ENCODE data around the gene LYST.
"Not testable (repeated sequence)": the region's sequence is repeated elsewhere in the genome, so short reads cannot be mapped to it uniquely, and the experiment has no call there.

The LYST gene

DNA sequence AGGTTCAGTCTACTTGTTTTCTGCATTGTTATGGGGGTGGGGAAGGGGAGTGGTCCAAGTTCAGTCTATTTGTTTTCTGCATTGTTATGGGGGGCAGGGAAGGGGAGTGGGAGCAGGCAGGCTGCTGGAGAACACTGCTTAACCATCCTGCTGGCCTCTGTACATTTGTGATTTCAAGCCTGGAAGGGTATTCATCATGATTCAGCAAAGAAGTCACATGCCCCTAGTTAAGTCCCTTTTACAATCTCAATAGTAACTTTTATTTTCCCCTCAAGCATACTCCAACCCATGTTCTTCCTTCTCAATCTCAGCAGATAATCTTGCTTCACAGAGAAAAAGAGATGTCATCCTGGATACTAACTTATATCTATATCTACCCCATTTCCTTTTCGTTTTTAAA lies 7.9 kb downstream of the LYST start:
- peak; percentile 49 for DNase-seq

DNA sequence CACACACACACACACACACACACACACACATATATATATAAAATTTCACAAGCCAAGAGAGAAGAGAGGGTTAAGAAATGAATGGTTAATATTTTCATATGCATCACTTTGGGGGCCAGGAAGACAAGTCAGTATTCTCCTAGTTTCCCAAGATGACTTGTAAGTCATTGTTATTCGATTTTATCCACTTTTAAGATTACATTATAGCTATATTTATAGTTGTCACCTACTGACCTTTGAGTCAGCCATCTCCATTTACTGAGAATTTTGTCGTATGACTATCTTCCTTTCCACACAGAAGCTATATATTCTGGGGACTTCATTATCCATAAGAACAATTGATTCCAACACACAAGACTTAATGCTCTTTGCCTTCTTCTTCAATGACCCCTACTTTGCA lies 8.9 kb downstream of the LYST start:
- DNase-seq: no peak

DNA sequence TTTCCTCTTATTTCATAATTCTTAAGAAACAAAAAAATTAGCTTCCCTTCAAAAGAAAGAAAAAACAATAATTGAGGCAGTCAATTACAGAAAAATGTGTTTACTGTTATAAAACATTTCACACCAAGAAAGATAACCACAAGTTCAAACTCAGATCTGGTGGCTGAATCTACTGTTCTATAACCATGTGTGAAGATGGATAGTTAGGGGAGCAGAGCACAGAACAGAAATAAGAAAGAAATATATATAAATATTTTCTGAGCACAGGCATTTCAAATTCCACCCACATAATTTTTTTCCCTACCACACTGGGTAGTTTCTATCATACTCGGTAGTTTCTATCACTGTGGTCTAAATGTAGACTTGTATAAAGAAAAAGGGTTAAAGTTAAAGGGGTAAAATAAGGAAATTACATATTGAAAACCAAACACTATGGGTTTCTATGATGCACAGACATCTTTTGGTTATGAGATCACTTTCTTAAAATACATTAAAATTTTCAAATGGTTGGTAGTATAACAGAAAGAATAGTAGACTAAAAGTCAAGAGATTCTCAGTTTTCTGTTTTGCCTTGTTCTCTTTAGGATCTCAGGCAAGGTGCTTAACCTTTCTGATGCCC lies 10.8 kb downstream of the LYST start:
- DNase-seq: no peak

DNA sequence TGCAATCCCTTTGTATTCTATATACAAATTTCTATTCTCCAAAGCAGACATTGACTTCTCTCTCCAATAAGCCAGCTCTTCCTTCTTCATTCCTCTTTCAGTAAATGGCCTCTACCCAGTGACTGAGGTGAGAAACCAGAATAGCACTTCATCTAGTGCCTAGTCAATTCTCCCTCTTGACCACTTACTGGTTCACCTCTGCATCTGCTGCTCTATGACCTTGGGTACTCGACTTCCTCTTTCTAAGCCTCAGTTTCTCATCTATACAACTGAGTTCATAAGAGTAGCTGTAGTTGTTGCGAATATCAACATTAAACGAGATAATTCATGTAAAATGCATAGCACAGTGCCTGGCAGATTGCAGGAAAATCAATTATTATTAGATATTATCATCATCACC lies 12.4 kb downstream of the LYST start:
- no peak for DNase-seq

DNA sequence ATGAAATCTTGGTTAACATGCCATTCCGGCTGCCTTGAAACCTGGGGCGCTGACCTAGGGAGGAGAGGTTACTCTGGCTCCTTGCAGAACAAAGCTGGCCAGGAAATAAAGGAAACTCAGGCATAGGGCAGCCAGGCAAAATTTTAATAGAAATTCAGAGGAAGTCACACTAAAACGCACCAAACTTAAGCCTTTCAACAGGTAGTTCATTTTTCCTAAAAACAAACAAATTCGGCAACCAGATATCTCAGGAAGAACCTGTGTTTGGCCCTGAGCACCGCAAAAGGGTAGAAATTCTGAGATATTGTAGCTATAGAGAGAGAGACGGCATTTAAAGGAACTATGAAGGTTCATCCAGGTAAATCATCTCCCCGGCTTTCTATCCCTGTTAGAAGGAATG lies 13.1 kb downstream of the LYST start:
- no peak for DNase-seq

DNA sequence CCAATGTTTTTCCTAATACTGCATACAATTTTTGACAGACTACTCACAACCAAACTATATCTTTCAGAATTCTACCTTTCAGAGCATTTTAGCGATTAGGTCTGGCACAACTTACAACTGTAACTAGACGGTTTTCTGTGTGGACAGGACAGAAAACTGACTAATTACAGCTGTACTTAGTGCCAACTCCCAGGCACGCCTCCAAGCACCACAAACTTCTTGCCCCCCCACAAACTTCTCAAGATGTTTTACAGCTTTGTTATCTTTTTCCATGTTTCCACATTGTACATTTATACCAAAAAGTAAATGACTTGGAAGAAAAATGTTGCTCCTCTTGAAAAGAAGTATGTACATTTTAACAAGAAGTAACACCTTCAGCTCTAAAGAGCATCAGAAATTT lies 13.8 kb downstream of the LYST start:
- no peak for DNase-seq

DNA sequence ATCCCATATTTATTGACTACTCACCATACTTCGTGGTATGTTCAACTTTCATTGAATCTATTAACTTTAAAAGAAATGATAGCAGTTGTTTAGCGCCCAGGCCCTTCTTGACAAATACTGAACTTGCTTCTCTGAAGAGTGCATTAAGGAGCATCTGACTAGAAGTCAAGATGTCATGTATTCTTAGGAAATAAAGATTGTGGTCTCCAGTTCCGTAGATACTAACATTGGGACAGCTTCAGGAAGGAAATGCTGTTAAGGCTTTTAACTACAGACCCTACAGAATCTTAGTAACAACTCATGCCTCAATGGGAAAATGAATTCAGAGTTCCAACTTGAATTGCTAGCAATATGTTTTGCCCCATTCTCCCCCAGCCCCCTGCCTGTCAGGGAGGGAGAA lies 14.8 kb downstream of the LYST start:
- DNase-seq: peak; percentile 43

DNA sequence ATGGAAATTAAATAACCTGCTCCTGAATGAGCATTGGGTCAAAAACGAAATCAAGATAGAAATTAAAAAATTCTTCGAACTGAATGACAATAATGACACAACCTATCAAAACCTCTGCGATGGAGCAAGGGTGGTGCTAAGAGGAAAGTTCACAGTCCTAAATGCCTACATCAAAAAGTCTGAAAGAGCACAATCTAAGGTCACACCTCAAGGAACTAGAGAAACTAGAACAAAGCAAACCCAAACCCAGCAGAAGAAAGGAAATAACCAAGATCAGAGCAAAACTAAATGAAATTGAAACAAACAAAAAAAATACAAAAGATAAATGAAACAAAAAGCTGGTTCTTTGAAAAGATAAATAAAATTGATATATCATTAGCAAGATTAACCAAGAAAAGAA lies 18.5 kb downstream of the LYST start:
- DNase-seq: not testable (repeated sequence)

DNA sequence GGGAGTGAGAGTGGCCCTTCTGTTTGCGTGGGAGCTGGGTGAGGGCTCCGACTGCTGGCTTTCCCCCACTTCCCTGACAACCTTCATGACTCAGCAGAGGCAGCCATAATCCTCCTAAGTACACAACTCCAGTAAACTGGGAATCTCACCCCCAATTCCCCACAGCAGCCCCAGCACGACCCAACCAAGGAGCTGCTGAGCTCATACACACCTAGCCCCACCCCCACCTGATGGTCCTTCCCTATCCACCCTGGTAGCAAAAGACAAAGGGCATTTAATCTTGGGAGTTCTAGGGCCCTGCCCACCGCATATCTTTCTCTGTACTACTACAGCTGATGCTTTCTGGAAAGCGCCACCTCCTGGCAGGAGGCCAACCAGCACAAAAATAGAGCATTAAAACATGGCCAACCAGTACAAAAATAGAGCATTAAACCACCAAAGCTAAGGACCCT lies 21.0 kb downstream of the LYST start:
- DNase-seq: not testable (repeated sequence)

DNA sequence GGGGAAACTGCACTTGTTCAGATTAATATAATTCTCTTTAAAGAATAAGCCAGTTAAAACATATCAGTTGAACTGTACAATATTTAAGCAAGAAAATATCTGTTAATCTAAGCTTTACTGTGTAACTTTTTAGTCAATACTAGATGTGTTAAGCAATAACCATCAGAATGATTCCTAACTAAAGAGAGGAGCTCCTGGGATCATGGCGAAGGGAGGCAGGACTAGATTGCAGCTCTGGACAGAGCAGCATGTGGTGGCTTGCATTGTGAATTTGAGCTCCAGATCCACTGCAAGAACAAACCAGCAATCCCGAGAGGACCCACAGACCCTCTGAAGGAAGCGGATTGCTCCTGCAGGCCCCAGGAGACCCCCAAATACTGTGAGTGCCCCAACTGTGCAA lies 21.9 kb downstream of the LYST start:
- DNase-seq: no peak

DNA sequence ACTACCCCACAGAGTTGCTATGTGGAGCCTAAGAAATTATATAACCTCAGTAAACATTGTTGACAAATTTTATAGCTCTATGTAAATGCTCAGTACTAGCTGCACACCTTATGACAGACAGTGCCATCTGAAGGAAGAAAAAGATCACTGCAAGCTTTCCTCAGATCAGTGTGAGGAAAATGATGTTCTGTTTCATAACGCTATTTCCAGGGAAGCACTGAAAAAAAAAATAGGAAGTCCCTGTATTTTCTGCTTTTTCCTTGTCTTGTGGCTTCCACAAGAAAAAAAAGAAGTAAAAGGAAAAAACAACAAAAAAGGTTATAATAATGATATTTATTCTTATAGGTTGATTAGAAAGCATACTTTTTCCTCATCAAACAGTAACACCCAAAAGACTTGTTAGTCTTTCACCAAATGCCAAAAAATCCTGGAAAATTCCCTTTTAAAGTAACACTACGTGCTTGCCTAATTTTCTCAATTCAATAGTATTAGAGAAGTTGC lies 23.2 kb downstream of the LYST start:
- peak; percentile 59 for DNase-seq

DNA sequence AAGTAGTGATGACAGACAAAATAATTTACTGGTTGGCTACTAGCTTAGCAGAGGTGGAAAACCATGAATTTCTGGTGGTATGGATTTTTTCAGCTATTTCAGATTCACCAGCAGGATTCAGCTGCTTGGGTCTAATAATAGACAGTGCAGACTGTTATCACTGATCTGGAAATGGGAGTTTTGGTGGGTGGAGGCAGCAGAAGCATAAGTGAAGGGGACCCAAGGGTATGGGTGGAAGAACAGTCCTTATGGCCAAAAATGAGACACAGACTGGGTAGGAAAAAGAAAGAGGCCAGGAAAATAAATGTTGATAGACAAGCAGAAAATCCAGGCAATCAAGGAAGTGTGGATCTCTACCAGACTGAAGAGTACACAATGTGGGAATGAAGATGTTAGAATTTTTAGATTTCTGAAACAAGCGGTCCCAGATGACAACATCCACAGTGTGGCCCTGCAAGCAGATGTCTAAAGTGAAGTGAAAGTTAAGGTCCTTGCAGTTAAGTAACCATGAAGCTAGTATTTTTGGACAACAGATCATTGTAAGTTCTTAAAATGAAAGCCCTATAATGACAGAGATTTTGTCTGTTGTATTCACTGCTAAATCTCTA lies 24.7 kb downstream of the LYST start:
- peak; percentile 72 for DNase-seq

DNA sequence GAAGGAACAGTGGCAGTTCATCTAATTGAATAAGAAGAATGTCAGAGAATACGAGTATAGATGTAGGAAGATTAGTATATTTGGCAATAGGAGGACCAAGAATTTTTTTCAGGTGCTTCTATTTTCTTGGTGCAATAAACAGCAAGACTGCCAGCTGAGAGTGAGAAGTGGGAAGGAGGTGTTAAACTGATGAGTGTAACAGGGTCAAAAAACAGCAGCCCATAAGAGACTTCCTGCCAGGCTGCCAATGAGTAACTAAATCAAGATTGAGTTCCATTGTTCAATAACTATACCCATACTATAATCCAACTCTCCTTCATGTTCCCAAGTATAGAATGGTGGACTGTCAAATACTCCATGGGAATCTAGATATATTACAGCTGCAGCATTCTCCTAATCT lies 28.7 kb downstream of the LYST start:
- DNase-seq: no peak

DNA sequence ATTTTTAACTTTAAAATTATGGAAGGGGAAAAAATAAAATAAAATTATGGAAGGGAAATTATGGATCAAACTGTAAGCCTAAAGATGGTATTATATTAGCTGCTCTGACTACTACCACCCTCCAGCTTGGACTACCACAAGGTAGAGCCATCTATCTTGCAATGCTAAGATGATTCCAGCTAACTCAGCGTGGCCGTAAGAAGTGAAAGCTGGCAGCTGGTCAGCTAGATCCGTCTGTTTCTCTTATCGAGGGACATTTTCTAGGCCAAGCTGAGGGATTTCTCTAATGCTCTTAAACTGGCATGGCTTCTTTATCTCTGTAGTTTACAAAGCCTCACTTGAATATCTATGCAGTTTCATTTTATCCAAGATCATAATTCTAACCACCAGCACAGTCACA lies 31.5 kb downstream of the LYST start:
- DNase-seq: peak; percentile 61

DNA sequence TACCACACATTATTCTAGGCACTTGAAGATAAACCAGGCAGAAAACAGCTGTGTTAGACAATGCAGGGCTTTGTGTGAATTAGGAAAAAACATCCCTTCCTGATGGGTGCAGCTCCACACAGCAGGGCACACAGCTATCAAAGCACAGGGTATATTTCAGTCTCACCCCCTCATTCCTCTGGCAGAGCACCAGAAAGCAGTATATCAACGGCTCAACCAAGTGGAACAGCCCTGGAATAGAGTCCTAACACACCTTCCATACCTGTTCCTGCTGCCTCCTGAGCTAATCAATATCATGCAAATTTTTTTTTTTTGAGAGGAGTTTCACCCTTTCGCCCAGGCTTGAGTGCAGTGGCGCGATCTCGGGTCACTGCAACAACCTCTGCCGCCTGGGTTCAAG lies 32.1 kb downstream of the LYST start:
- no peak for DNase-seq

DNA sequence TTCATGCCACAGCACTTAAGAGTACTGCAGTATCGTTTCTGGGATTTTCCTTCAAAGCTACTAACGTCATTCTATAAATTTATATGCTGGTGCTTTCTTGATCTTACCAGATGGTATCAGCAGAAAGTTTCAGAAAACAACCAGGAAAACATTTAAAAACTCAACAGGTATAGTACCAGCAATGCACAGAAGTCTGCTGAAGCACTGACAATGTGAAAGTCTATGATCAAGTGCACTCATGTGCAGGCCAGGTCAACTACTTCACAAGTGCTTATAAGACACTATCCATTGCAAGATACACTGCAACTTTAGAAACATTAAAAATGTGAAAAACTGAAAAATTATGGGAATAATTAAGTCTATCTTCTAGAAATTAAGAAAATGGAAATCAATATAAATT lies 34.7 kb downstream of the LYST start:
- DNase-seq: no peak

DNA sequence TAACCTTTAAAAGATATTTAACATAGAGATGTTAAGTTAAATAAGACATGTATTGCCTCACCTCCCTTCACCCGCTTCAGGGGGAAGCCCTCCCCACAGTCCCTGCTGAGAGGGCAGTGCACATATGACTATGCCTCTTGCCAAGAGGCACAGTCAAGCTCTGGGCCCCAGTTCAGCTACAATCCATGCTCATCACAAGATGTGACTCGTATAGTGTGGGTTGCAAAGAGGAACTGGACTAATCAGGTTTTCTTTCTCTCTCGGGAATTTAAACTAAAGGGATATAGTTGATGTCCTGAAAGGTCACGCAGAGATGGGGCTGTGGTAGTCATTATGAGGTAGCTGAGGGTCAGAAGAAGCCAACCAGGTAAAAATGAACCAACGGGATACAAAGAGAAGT lies 35.6 kb downstream of the LYST start:
- peak; percentile 95 for DNase-seq

DNA sequence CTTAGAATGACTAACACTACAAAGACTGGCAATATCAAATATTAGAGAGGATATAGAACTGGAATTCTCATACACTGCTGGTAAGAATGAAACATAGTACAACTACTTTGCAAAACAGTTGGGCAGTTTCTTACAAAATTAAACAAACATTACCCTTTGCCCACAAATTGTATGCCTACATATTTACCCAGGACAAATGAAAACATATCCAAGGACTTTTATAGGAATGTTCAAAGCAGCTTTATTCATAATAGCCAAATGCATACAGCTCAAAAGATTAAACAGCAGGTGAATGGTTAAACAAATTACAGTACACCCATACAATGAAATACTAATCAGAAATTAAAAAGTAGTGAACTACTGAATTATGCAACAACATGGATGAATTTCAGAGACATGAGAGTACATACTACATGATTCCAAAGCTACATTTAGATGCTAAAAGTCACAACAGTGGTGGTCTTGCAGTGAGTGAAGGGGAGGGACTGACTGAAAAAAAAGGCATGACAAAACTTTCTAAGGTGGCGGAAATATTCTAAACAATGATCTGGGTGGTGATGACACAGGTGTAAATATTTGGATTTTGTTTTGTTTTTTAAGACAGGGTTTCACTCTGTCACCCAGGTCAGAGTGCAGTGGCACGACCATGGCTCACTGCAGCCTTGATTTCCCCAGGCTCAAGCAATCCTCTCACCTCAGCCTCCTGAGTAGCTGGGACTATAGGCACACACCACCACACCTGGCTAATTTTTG lies 40.4 kb downstream of the LYST start:
- no peak for DNase-seq

DNA sequence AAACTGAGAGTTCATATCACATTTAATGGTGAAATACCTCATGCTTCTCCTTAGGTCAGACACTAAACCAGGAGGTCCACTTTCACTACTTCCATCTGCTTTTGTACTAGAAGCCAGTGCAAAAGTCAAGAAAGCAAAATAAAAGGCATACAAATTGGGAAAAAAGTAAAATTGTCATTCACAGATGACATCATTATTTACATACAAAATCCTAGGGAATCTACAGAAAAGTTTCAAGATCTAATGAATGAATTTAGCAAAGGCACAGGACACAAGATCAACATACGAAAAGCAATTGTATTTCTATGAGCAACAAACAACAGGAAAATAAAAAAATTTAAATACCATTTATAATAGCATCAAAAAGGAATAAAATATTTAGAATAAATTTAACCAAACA lies 41.5 kb downstream of the LYST start:
- DNase-seq: no peak

DNA sequence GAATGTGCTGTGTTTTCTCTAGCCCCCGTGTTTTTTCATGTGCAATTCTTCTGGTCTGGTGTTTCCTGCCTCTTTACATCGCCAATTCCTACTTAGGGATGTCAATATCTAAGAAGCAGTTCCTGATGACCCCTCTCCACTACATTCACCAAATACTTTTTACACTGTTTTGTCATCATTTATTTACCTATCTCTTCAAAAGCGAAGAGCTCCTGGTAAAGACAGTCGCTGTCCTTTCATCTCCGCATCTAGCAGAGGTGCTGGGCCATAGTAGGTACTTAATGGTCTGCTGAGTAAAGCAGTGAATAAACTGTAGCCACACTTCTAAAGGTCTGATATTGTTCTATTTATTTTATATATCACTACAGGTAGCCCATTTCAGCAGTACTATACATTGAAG lies 43.0 kb downstream of the LYST start:
- no peak for DNase-seq

DNA sequence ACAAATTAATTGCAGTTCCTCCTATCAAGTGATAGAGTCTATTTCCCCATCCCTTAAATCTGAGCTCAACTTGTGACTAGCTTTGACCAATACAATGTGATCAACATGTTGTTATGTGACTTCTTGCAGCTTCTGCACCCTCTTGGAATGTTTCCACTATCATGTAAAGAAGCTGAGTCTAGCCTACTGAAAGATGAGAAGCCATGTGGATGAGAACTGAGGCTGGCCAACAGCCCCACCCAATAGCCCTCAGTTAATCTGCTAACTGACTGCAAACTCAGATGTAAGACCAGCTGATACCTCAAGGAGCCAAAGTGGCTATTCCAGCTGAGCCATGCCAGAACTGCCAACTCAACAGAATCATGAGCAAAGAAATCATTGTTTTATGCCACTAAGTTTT lies 44.0 kb downstream of the LYST start:
- peak; percentile 17 for DNase-seq

DNA sequence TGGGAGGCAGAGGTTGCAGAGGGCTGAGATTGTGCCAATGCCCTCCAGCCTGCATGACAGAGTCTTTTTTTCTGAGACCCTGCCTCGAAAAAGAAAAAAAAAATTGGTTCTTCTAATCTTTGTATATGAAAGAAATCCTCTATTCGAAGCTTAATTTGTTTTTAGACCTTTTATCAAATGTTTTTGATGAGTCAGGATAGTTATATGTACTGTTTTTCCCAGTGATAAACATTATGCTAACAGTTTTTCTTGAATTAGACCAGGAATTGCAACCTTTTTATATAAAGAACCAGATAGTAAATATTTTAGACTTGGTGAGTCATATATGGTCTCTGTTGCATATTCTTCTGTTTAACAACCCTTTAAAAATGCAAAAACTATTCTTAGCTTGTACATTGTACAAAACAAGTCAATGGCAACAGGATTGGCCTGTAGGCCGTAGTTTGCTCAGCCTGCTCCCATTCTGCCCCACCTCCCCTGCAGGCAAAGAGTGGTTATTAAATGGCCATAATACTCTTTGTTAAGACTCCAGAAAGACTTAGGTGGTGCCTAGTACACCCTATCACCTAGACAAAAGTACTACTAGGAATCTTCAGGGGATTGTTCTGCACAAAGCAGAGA lies 45.2 kb downstream of the LYST start:
- DNase-seq: no peak

DNA sequence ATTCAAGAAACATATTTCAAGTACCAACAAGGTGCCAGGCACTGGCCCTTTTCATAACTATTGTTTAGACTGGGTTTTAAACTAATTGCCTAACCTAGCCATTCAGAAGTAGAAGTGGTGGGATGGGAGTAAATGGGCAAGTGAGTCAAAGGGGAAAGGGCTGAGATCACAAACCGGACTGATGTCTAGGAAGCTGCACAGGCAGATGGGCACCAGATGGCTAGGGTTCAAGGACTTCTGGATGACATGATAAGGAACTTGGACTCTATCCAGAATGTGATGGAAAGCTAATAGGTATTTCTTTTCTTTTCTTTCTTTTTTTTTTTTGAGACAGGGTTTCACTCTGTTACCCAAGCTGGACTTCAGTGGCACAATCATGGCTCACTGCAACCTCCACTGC lies 46.6 kb downstream of the LYST start:
- DNase-seq: no peak

DNA sequence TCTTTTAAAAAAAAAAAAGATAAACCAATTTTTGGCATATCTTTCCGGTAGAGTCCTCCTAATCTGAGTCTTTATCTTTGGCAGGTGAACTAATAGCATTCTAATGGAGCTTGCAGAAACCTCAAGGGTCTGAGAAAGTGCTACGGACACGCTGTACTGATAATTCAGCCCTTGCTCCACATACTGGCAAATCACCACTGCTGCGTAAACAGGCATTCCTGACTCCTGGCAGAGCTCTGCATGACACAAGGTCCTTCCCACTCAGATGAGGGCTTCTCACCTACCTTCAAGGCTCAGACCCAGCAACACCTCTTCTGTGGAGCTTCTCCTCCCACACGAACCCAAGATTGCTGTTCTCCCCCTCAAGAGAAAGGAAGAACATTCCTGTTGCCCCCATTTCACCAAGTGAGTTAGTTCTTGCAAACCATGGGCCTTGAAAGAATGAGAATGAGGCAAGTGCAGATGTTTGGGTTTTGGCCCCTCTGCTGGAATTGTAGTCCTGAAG lies 48.0 kb downstream of the LYST start:
- DNase-seq: no peak

All from suppressor macrophage treated with lipopolysaccharide for 4 hours (primary cell).